B cell (primary cell): ENCODE results near the gene GRAP. TPM values are rescaled to one million over a fixed set of nuclear protein-coding genes. Genes with fewer than 3 reads are reported as not detected.

ENCODE experiments used
- ATAC-seq: fragments of 200-7000 bp; cut with Tn5 transposase; one replicate; pipeline ENCODE4 v1.10.0; 2021; ENCODE audit warnings: low read depth, mild to moderate bottlenecking, moderate number of reproducible peaks, moderate library complexity
- CTCF ChIA-PET: fragments of 350-600 bp; sonication (Branson Sonifier 250); formaldehyde crosslinking; loops from one replicate; lab custom pipeline; 2021; ENCODE audit warnings: antibody characterized with exemption, inconsistent platforms; lab: Charles Lee
- POLR2A ChIA-PET: fragments of 350-600 bp; sonication (Branson Sonifier 250); formaldehyde crosslinking; loops from one replicate; lab custom pipeline; 2021; ENCODE audit warnings: antibody characterized with exemption; lab: Charles Lee
- DNase-seq: peaks from one replicate; pipeline ENCODE4 v3.0.0; 2013
- H2AFZ ChIP-seq: 2 replicates; pipeline ENCODE4 v1.6.1; 2012; ENCODE audit warnings: mild to moderate bottlenecking, low read depth, low read length; ENCODE audit not compliant: insufficient read depth, poor library complexity, severe bottlenecking
- H3K27ac ChIP-seq, 2 donors: 1 replicate in 1 of 2; 2 replicates in 1 of 2; pipeline ENCODE4 v1.5.1; 2012 to 2013; ENCODE audit warnings: low read length in 2 of 2, mild to moderate bottlenecking in 2 of 2, moderate library complexity in 1 of 2
- H3K27me3 ChIP-seq, 4 experiments: fragments of 200-600 bp in 1 of 4; sonication (generic) in 1 of 4; replicated peaks in 1 of 4; 1 replicate in 2 of 4; 2 replicates in 2 of 4; pipeline versions ENCODE4 v1.6.1 to v1.7.0; 2013 to 2016; ENCODE audit warnings: low read length in 3 of 4, mild to moderate bottlenecking in 2 of 4, mixed read lengths in 1 of 4, moderate library complexity in 1 of 4; ENCODE audit not compliant: insufficient read depth in 4 of 4, control insufficient read depth in 3 of 4; ENCODE audit errors: control extremely low read depth in 1 of 4
- H3K36me3 ChIP-seq, 2 experiments: replicated peaks in 1 of 2; 1 replicate in 1 of 2; 2 replicates in 1 of 2; pipeline versions ENCODE4 v1.6.1 to v1.7.1; 2013; ENCODE audit warnings: low read length in 1 of 2; ENCODE audit not compliant: insufficient read depth in 2 of 2, control insufficient read depth in 1 of 2; ENCODE audit errors: control extremely low read depth in 1 of 2, extremely low read depth in 1 of 2
- H3K4me1 ChIP-seq, 2 donors: fragments of 200-600 bp in 1 of 2; sonication (generic) in 1 of 2; 1 replicate in 1 of 2; 2 replicates in 1 of 2; pipeline versions ENCODE4 v1.5.1 to v1.6.1; 2013 to 2017; ENCODE audit warnings: low read length in 2 of 2; ENCODE audit not compliant: control insufficient read depth in 2 of 2, insufficient read depth in 2 of 2
- H3K4me2 ChIP-seq: replicated peaks from 2 replicates; pipeline ENCODE3; 2012; ENCODE audit warnings: mild to moderate bottlenecking, low read depth, low read length; ENCODE audit not compliant: poor library complexity, severe bottlenecking
- H3K4me3 ChIP-seq, 5 experiments: fragments of 200-600 bp in 1 of 5; sonication (generic) in 1 of 5; 1 replicate in 3 of 5; 2 replicates in 2 of 5; pipeline versions ENCODE4 v1.5.1 to v1.7.0; 2011 to 2016; ENCODE audit warnings: low read length in 4 of 5, mild to moderate bottlenecking in 4 of 5, low read depth in 2 of 5, control low read depth in 1 of 5, moderate library complexity in 1 of 5; ENCODE audit not compliant: insufficient read depth in 1 of 5; ENCODE audit errors: control extremely low read depth in 1 of 5, extremely low read depth in 1 of 5
- H3K79me2 ChIP-seq: fragments of 200-600 bp; sonication (generic); one replicate; pipeline ENCODE4 v1.6.0; 2016; ENCODE audit warnings: low read length; ENCODE audit not compliant: control insufficient read depth, insufficient read depth
- H3K9ac ChIP-seq: fragments of 200-600 bp; sonication (generic); 2 replicates; pipeline ENCODE4 v1.6.1; 2017; ENCODE audit warnings: mild to moderate bottlenecking, low read length, moderate library complexity
- H3K9me3 ChIP-seq, 3 donors: one replicate each; pipeline versions ENCODE4 v1.6.1 to v1.7.1; 2013; ENCODE audit warnings: low read length in 2 of 3; ENCODE audit not compliant: control insufficient read depth in 2 of 3, insufficient read depth in 1 of 3; ENCODE audit errors: control extremely low read depth in 1 of 3
- H4K20me1 ChIP-seq: 2 replicates; pipeline ENCODE4 v1.6.0; 2012; ENCODE audit warnings: mild to moderate bottlenecking, low read length; ENCODE audit not compliant: insufficient read depth, control insufficient read depth, poor library complexity, severe bottlenecking
- H3K27ac Mint-ChIP-seq: one replicate; pipeline ENCODE4 v1.8.0; 2021; ENCODE audit warnings: mixed read lengths
- H3K27me3 Mint-ChIP-seq: one replicate; pipeline ENCODE4 v1.8.0; 2021; ENCODE audit warnings: mixed read lengths
- H3K4me1 Mint-ChIP-seq: one replicate; pipeline ENCODE4 v1.8.0; 2021; ENCODE audit warnings: mixed read lengths
- H3K4me3 Mint-ChIP-seq: one replicate; pipeline ENCODE4 v1.8.0; 2021; ENCODE audit warnings: mixed read lengths
- H3K9me3 Mint-ChIP-seq: one replicate; pipeline ENCODE4 v1.8.0; 2022; ENCODE audit warnings: mixed read lengths; ENCODE audit not compliant: insufficient read depth
- CTCF ChIP-seq: fragments of 200-600 bp; IDR thresholded peaks from one replicate; pipeline ENCODE4 v1.8.0; 2022; ENCODE audit warnings: antibody characterized with exemption, mild to moderate bottlenecking
- EZH2 ChIP-seq: IDR thresholded peaks from 2 replicates; pipeline ENCODE4 v1.6.1; 2012; ENCODE audit warnings: borderline replicate concordance, low read depth, mild to moderate bottlenecking, moderate library complexity, low read length; ENCODE audit not compliant: insufficient read depth, poor library complexity, severe bottlenecking
- WGBS: methylation state at CpG from one replicate; pipeline ENCODE4 v1.1.5; 2013; ENCODE audit warnings: missing lambda C conversion rate; ENCODE audit not compliant: insufficient coverage; 5-methylcytosine and 5-hydroxymethylcytosine counted together
- intact Hi-C: fragments of 100-400 bp; cut with micrococcal nuclease; formaldehyde crosslinking; loops from one replicate; pipeline ENCODE4 v1.10.0; 2022
- polyA plus RNA-seq: library from polyadenylated mRNA; depleted of rRNA; stranded (reverse); fragments of >200 nt; gene quantifications from 2 replicates; pipeline ENCODE4 v1.2.3, GENCODE V29; 2012
- total RNA-seq, 2 donors: library from RNA; stranded (reverse); fragments of 120-200 nt in 1 of 2; gene quantifications; 1 replicate in 1 of 2; 2 replicates in 1 of 2; pipeline versions ENCODE4 v1.2.3 to v1.2.4, GENCODE V29; 2013 to 2022

The GRAP gene
- total and polyA plus RNA-seq, 2 donors (not counting 1 experiment from before 2014, with no cell fraction given): 59.8 to 93.2 TPM

GRCh38 chr17:19000531-19001325 lies 46.0 kb downstream of the GRAP start:
- DNase-seq (no peak), ATAC-seq (no peak)
- Mint-ChIP-seq H3K4me3 (no peak overlapping the region), H3K27me3 (no peaks in the 10 kb centered on the region), H3K4me1 (peaks cover 36% of the 10 kb centered on the region), H3K9me3 (no peaks in the 10 kb centered on the region), H3K27ac (no peak overlapping the region)
- Histone ChIP-seq H3K4me3 (no peak overlapping the region), H3K27me3 (no peaks in the 10 kb centered on the region), H3K9me3 (peaks cover 0 to 7% (median 0%) of the 10 kb centered on the region in 3 donors), H2AFZ (no peak overlapping the region), H3K79me2 (peaks cover 12% of the 10 kb centered on the region), H3K4me2 (no peak overlapping the region), H3K27ac (no peak overlapping the region), H4K20me1 (peaks cover 47% of the 10 kb centered on the region), H3K9ac (no peak overlapping the region), H3K36me3 (peaks cover 0 to 11% of the 10 kb centered on the region in 2 experiments), H3K4me1 (peaks cover 26 to 40% of the 10 kb centered on the region in 2 donors)
- POLR2A ChIA-PET: no interaction called here
- 97% methylated on average over 12 of the region's 17 CpGs for WGBS
- CTCF ChIA-PET: no interaction called here
- intact Hi-C loops: no loop called here
- TF ChIP-seq CTCF (no peak), EZH2 (no peak)

- H3K9me3 ChIP-seq: peaks cover 2 to 10% (median 4%) of the 10 kb centered on the region in 3 donors
- no peak overlapping the region for H3K4me2 ChIP-seq
- CTCF ChIA-PET: no interaction called here
- no peaks in the 10 kb centered on the region for H3K27me3 Mint-ChIP-seq
- ATAC-seq (no peak), DNase-seq (no peak)
- H2AFZ ChIP-seq: no peak overlapping the region
- H3K9me3 Mint-ChIP-seq: no peaks in the 10 kb centered on the region
- WGBS: 100% methylated on average over 6 of the region's 6 CpGs
- H3K27ac Mint-ChIP-seq: no peak overlapping the region
- H4K20me1 ChIP-seq: peaks cover 47% of the 10 kb centered on the region
- no peak overlapping the region for H3K27ac ChIP-seq
- TF ChIP-seq EZH2: no peak
- H3K9ac ChIP-seq: no peak overlapping the region
- H3K4me1 ChIP-seq: peaks cover 24 to 33% of the 10 kb centered on the region in 2 donors
- H3K4me1 Mint-ChIP-seq: peaks cover 32% of the 10 kb centered on the region
- peaks cover 13% of the 10 kb centered on the region for H3K79me2 ChIP-seq
- no peaks in the 10 kb centered on the region for H3K27me3 ChIP-seq
- POLR2A ChIA-PET: no interaction called here
- intact Hi-C loops: no loop called here
- peaks cover 0 to 11% of the 10 kb centered on the region in 2 experiments for H3K36me3 ChIP-seq
- no peak overlapping the region for H3K4me3 Mint-ChIP-seq
- H3K4me3 ChIP-seq: no peak overlapping the region
These were observed 46.8 kb downstream of the GRAP start for GRCh38 chr17:18999911-19000310.
